WTC11 (cell line): ENCODE results near the gene LRRC2. TPM values are rescaled to one million over a fixed set of nuclear protein-coding genes. Genes with fewer than 3 reads are reported as not detected.

Experiments
- ATAC-seq: fragments of 200-7000 bp; cut with Tn5 transposase; 2 replicates; pipeline ENCODE4 v1.10.0; 2021; ENCODE audit warnings: mild to moderate bottlenecking, moderate library complexity
- CTCF ChIA-PET: fragments of 300-600 bp; sonication (Branson Sonifier 250); formaldehyde crosslinking; loops from one replicate; lab custom pipeline; 2021; ENCODE audit warnings: antibody characterized with exemption; lab: Charles Lee
- POLR2A ChIA-PET: fragments of 350-600 bp; sonication (Branson Sonifier 250); formaldehyde crosslinking; loops from one replicate; lab custom pipeline; 2021; ENCODE audit warnings: antibody characterized with exemption; lab: Charles Lee
- DNase-seq: peaks from one replicate; pipeline ENCODE4 v3.0.0; 2021; ENCODE audit warnings: low spot score
- H3K27ac Mint-ChIP-seq: 2 replicates; pipeline ENCODE4 v1.8.0; 2021; ENCODE audit warnings: mixed read lengths
- H3K27me3 Mint-ChIP-seq: 2 replicates; pipeline ENCODE4 v1.8.0; 2021; ENCODE audit warnings: low read depth, mild to moderate bottlenecking, moderate library complexity, mixed read lengths
- H3K36me3 Mint-ChIP-seq: 2 replicates; pipeline ENCODE4 v1.8.0; 2021; ENCODE audit warnings: mixed read lengths
- H3K4me1 Mint-ChIP-seq: 2 replicates; pipeline ENCODE4 v1.8.0; 2022; ENCODE audit warnings: mixed read lengths
- H3K4me3 Mint-ChIP-seq: 2 replicates; pipeline ENCODE4 v1.8.0; 2021; ENCODE audit warnings: mild to moderate bottlenecking, moderate library complexity, mixed read lengths
- H3K9me3 Mint-ChIP-seq: 2 replicates; pipeline ENCODE4 v1.8.0; 2021; ENCODE audit warnings: mixed read lengths
- ESRRA ChIP-seq: sonication (generic); formaldehyde crosslinking; IDR thresholded peaks from 2 replicates; pipeline ENCODE4 v1.8.1; 2022; ENCODE audit warnings: mild to moderate bottlenecking, missing genetic modification reagents, borderline replicate concordance
- KAT7 ChIP-seq: sonication (generic); formaldehyde crosslinking; IDR thresholded peaks from 2 replicates; pipeline ENCODE4 v1.8.1; 2023; ENCODE audit warnings: missing genetic modification reagents, mild to moderate bottlenecking, borderline replicate concordance
- NFYB ChIP-seq: sonication (generic); formaldehyde crosslinking; conservative IDR thresholded peaks from 2 replicates; pipeline ENCODE4 v1.8.0; 2022; ENCODE audit warnings: low read depth, missing genetic modification reagents
- TEAD1 ChIP-seq: sonication (generic); formaldehyde crosslinking; IDR thresholded peaks from 2 replicates; pipeline ENCODE4 v1.8.0; 2022; ENCODE audit warnings: mild to moderate bottlenecking, missing genetic modification reagents
- TEAD4 ChIP-seq: sonication (generic); formaldehyde crosslinking; IDR thresholded peaks from 2 replicates; pipeline ENCODE4 v1.8.0; 2022; ENCODE audit warnings: mild to moderate bottlenecking, missing genetic modification reagents
- TP53 ChIP-seq: sonication (generic); formaldehyde crosslinking; IDR thresholded peaks from 2 replicates; pipeline ENCODE4 v1.8.1; 2023; ENCODE audit warnings: mild to moderate bottlenecking, missing genetic modification reagents
- ZNF121 ChIP-seq: sonication (generic); formaldehyde crosslinking; IDR thresholded peaks from 2 replicates; pipeline ENCODE4 v1.8.0; 2023; ENCODE audit warnings: missing genetic modification reagents
- ZNF317 ChIP-seq: sonication (generic); formaldehyde crosslinking; IDR thresholded peaks from 2 replicates; pipeline ENCODE4 v1.8.1; 2023; ENCODE audit warnings: low read depth, mild to moderate bottlenecking, moderate library complexity, missing genetic modification reagents, borderline replicate concordance
- total RNA-seq: library from RNA; stranded (reverse); gene quantifications from 3 replicates; pipeline ENCODE4 v1.2.3, GENCODE V29; 2021
- TF ChIP-seq, protein P1 (sequence below): fragments of 250-450 bp; sonication (Bioruptor Pico); IDR thresholded peaks from 2 replicates; pipeline ENCODE4 v1.9.0; 2021; ENCODE audit warnings: mild to moderate bottlenecking
- TF ChIP-seq, protein P2 (sequence below): sonication (generic); formaldehyde crosslinking; IDR thresholded peaks from 2 replicates; pipeline ENCODE4 v1.8.1; 2022; ENCODE audit warnings: missing genetic modification reagents, borderline replicate concordance
- TF ChIP-seq, protein P3 (sequence below): sonication (generic); formaldehyde crosslinking; IDR thresholded peaks from 2 replicates; pipeline ENCODE4 v1.8.0; 2023; ENCODE audit warnings: mild to moderate bottlenecking, missing genetic modification reagents
- TF ChIP-seq, protein P4 (sequence below): fragments of 250-450 bp; sonication (Bioruptor Pico); IDR thresholded peaks from 2 replicates; pipeline ENCODE4 v1.9.0; 2021; ENCODE audit warnings: moderate library complexity, mild to moderate bottlenecking, inconsistent platforms, borderline replicate concordance
- TF ChIP-seq, protein P5 (sequence below): sonication (generic); formaldehyde crosslinking; IDR thresholded peaks from 2 replicates; pipeline ENCODE4 v1.8.1; 2022; ENCODE audit warnings: mild to moderate bottlenecking, moderate library complexity, missing genetic modification reagents
- TF ChIP-seq, protein P6 (sequence below): sonication (generic); formaldehyde crosslinking; IDR thresholded peaks from 2 replicates; pipeline ENCODE4 v1.8.0; 2022; ENCODE audit warnings: mild to moderate bottlenecking, missing genetic modification reagents
- TF ChIP-seq, protein P7 (sequence below): sonication (generic); formaldehyde crosslinking; IDR thresholded peaks from 2 replicates; pipeline ENCODE4 v1.8.0; 2023; ENCODE audit warnings: missing genetic modification reagents

LRRC2 gene
- total RNA-seq, 1 experiment from 2014 or later, result 4.9 TPM

DNA sequence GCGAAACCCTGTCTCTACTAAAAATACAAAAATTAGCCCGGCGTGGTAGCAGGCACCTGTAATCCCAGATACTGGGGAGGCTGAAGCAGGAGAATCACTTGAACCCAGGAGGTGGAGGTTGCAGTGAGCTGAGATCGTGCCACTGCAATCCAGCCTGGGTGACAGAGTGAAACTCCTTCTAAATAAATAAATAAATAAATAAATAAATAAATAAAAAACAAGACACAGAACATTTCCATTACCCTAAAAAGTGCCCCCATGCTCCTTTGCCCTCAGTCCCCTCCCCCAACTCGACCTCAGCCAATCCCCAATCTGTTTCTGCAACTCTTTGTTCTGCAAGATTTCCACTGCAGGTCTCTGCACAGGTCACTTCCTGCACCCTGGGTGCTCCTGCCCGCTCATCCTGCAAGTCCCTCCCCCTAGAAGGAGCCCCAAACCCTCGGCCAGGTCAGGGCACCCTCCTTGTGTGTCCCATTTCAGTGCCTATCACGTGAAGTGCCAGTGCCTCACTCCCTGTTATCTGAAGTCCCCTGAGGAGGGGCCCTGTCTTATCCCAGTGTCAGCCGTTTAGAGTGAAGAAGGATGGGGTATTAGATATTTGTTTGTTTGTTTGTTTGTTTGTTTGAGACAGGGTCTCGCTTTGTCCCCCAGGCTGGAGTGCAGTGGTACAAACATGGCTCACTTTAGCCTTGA, 47.4 kb upstream of the LRRC2 start (continued):
- TF ChIP-seq, protein P1, sequence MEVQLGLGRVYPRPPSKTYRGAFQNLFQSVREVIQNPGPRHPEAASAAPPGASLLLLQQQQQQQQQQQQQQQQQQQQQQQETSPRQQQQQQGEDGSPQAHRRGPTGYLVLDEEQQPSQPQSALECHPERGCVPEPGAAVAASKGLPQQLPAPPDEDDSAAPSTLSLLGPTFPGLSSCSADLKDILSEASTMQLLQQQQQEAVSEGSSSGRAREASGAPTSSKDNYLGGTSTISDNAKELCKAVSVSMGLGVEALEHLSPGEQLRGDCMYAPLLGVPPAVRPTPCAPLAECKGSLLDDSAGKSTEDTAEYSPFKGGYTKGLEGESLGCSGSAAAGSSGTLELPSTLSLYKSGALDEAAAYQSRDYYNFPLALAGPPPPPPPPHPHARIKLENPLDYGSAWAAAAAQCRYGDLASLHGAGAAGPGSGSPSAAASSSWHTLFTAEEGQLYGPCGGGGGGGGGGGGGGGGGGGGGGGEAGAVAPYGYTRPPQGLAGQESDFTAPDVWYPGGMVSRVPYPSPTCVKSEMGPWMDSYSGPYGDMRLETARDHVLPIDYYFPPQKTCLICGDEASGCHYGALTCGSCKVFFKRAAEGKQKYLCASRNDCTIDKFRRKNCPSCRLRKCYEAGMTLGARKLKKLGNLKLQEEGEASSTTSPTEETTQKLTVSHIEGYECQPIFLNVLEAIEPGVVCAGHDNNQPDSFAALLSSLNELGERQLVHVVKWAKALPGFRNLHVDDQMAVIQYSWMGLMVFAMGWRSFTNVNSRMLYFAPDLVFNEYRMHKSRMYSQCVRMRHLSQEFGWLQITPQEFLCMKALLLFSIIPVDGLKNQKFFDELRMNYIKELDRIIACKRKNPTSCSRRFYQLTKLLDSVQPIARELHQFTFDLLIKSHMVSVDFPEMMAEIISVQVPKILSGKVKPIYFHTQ, result no peak
- TF ChIP-seq, protein P2, sequence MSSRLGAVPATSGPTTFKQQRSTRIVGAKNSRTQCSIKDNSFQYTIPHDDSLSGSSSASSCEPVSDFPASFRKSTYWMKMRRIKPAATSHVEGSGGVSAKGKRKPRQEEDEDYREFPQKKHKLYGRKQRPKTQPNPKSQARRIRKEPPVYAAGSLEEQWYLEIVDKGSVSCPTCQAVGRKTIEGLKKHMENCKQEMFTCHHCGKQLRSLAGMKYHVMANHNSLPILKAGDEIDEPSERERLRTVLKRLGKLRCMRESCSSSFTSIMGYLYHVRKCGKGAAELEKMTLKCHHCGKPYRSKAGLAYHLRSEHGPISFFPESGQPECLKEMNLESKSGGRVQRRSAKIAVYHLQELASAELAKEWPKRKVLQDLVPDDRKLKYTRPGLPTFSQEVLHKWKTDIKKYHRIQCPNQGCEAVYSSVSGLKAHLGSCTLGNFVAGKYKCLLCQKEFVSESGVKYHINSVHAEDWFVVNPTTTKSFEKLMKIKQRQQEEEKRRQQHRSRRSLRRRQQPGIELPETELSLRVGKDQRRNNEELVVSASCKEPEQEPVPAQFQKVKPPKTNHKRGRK (CRISPR knock-in tag), result no peak
- TF ChIP-seq ZNF121 (CRISPR knock-in tag) (no peak), NFYB (no peak), TEAD4 (no peak), ZNF317 (CRISPR knock-in tag) (no peak), ESRRA (CRISPR knock-in tag) (no peak)
- TF ChIP-seq, protein P3, sequence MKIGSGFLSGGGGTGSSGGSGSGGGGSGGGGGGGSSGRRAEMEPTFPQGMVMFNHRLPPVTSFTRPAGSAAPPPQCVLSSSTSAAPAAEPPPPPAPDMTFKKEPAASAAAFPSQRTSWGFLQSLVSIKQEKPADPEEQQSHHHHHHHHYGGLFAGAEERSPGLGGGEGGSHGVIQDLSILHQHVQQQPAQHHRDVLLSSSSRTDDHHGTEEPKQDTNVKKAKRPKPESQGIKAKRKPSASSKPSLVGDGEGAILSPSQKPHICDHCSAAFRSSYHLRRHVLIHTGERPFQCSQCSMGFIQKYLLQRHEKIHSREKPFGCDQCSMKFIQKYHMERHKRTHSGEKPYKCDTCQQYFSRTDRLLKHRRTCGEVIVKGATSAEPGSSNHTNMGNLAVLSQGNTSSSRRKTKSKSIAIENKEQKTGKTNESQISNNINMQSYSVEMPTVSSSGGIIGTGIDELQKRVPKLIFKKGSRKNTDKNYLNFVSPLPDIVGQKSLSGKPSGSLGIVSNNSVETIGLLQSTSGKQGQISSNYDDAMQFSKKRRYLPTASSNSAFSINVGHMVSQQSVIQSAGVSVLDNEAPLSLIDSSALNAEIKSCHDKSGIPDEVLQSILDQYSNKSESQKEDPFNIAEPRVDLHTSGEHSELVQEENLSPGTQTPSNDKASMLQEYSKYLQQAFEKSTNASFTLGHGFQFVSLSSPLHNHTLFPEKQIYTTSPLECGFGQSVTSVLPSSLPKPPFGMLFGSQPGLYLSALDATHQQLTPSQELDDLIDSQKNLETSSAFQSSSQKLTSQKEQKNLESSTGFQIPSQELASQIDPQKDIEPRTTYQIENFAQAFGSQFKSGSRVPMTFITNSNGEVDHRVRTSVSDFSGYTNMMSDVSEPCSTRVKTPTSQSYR (CRISPR knock-in tag), result no peak
- TF ChIP-seq, protein P4, sequence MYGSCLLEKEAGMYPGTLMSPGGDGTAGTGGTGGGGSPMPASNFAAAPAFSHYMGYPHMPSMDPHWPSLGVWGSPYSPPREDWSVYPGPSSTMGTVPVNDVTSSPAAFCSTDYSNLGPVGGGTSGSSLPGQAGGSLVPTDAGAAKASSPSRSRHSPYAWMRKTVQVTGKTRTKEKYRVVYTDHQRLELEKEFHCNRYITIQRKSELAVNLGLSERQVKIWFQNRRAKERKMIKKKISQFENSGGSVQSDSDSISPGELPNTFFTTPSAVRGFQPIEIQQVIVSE (CRISPR knock-in tag), result no peak
- TF ChIP-seq, protein P5, sequence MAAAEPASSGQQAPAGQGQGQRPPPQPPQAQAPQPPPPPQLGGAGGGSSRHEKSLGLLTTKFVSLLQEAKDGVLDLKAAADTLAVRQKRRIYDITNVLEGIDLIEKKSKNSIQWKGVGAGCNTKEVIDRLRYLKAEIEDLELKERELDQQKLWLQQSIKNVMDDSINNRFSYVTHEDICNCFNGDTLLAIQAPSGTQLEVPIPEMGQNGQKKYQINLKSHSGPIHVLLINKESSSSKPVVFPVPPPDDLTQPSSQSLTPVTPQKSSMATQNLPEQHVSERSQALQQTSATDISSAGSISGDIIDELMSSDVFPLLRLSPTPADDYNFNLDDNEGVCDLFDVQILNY (CRISPR knock-in tag), result no peak
- TF ChIP-seq, all 79 proteins: peak for 0

DNA sequence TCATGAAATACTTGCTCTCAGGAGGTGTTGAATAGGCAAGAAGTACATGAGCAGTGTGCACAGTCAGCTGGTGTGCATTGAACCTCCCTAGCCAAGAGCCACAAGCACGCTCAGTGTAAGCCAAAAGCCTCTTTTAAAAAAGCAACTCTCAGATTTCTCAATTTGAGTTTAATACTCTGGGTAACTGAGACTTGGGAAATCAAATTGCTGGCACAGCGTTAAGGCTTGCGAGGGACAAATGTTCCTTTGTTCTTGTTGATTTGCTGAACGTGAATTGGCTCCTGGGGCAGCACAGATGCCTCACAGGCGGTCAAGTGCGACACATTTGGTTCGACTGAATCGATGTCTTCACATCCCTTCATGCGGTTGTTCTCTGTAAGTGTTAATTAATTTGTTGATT, 46.2 kb upstream of the LRRC2 start, which contains the start of gene FAM240A:
Gene FAM240A, plus strand, starts transcription at position 202 of the 400 bp plus-strand sequence. Its CDS starts 159 bp downstream, at position 361.
- ATAC-seq, result no peak
- DNase-seq, result no peak

More for the DNA sequence above, 46.2 kb upstream of the LRRC2 start, which contains the start of gene FAM240A:
- TF ChIP-seq, protein P6, sequence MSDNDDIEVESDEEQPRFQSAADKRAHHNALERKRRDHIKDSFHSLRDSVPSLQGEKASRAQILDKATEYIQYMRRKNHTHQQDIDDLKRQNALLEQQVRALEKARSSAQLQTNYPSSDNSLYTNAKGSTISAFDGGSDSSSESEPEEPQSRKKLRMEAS (CRISPR knock-in tag), result no peak
- TF ChIP-seq TEAD1 (CRISPR knock-in tag), result no peak
- no peak for TF ChIP-seq TP53
- TF ChIP-seq, protein P7, sequence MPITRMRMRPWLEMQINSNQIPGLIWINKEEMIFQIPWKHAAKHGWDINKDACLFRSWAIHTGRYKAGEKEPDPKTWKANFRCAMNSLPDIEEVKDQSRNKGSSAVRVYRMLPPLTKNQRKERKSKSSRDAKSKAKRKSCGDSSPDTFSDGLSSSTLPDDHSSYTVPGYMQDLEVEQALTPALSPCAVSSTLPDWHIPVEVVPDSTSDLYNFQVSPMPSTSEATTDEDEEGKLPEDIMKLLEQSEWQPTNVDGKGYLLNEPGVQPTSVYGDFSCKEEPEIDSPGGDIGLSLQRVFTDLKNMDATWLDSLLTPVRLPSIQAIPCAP, result no peak
- no peak for TF ChIP-seq KAT7 (CRISPR knock-in tag)
- no peak within 1 kb of the TSS for H3K27ac Mint-ChIP-seq
- H3K27me3 Mint-ChIP-seq, result peaks cover 3% of the 10 kb centered on the region
- ChIA-PET CTCF (interaction anchor here (1.0 to 3.4 kb wide), 2 partner anchors 17 to 124 kb away, joined by 3 to 14 read pairs; no protein-coding TSS in a partner anchor), POLR2A (no interaction called here)
- peaks cover 44% of the 10 kb centered on the region for H3K4me1 Mint-ChIP-seq
- H3K4me3 Mint-ChIP-seq, result no peak within 1 kb of the TSS
- H3K36me3 Mint-ChIP-seq, result no peaks in the 10 kb centered on the region
- no peaks in the 10 kb centered on the region for H3K9me3 Mint-ChIP-seq
